WTC11 (cell line): Measurements from ENCODE around the gene SUPT20H.

Experiments
- GABPB1 ChIP-seq: sonication (generic); formaldehyde crosslinking; IDR thresholded peaks from 2 replicates; pipeline ENCODE4 v1.8.1; 2023; ENCODE audit warnings: mild to moderate bottlenecking, missing genetic modification reagents
- TF ChIP-seq, protein P1 (sequence below): sonication (generic); formaldehyde crosslinking; IDR thresholded peaks from 2 replicates; pipeline ENCODE4 v1.8.0; 2022; ENCODE audit warnings: mild to moderate bottlenecking, missing genetic modification reagents
- TF ChIP-seq, protein P2 (sequence below): fragments of 200-600 bp; IDR thresholded peaks from 2 replicates; pipeline ENCODE4 v1.8.0; 2022; ENCODE audit warnings: antibody characterized with exemption

DNA sequence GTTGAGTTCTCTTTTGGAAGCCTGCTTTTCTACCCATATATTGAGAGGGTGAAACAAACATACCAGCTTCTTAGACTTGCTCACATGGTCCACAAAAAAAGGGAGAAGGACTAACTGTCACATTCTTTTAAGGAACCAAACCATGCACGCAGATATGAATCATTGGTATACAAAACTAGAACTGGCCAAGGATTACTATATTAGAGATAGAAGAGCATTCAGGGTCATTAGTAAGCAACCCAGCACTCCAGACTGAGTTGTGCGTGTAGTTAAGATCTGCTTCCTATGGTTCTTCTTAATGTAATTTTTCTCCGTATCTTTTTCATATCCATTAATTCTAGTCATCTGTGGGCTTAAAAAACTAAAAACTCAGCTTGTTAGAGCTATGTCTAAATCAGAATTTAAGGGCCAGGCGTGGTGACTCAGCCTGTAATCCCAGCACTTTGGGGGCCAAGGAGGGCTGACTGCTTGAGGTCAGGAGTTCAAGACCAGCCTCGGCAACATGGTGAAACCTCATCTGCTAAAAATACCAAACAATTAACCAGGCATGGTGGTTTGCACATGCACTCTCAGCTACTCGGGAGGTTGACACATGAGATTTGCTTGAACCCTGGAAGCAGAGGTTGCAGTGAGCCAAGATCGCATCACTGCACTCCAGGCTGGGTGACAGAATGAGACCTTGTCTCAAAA, 80.0 kb downstream of the SUPT20H start:
- TF ChIP-seq GABPB1 (CRISPR knock-in tag): no peak
- TF ChIP-seq, protein P1, sequence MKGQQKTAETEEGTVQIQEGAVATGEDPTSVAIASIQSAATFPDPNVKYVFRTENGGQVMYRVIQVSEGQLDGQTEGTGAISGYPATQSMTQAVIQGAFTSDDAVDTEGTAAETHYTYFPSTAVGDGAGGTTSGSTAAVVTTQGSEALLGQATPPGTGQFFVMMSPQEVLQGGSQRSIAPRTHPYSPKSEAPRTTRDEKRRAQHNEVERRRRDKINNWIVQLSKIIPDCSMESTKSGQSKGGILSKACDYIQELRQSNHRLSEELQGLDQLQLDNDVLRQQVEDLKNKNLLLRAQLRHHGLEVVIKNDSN (CRISPR knock-in tag): no peak
- TF ChIP-seq, protein P2, sequence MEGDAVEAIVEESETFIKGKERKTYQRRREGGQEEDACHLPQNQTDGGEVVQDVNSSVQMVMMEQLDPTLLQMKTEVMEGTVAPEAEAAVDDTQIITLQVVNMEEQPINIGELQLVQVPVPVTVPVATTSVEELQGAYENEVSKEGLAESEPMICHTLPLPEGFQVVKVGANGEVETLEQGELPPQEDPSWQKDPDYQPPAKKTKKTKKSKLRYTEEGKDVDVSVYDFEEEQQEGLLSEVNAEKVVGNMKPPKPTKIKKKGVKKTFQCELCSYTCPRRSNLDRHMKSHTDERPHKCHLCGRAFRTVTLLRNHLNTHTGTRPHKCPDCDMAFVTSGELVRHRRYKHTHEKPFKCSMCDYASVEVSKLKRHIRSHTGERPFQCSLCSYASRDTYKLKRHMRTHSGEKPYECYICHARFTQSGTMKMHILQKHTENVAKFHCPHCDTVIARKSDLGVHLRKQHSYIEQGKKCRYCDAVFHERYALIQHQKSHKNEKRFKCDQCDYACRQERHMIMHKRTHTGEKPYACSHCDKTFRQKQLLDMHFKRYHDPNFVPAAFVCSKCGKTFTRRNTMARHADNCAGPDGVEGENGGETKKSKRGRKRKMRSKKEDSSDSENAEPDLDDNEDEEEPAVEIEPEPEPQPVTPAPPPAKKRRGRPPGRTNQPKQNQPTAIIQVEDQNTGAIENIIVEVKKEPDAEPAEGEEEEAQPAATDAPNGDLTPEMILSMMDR: no peak
